Upper lobe of left lung (tissue), 4 donors: ENCODE results near the gene PLXND1.

ENCODE experiments used
- EP300 ChIP-seq, 4 donors: sonication (generic); formaldehyde crosslinking; IDR thresholded peaks; one replicate each; pipeline ENCODE4 v1.5.1; 2017; ENCODE audit warnings: antibody characterized with exemption in 4 of 4, control low read depth in 2 of 4
- POLR2A ChIP-seq, 4 donors: fragments of 450-650 bp; IDR thresholded peaks; one replicate each; pipeline ENCODE4 v1.5.1; 2016 to 2017; ENCODE audit warnings: antibody characterized with exemption in 4 of 4, mild to moderate bottlenecking in 2 of 4
- TF ChIP-seq, protein P1 (sequence below), 6 experiments: fragments of 450-650 bp in 4 of 6; fragments of 200-600 bp in 2 of 6; sonication (generic) in 2 of 6; IDR thresholded peaks; one replicate each; pipeline ENCODE4 v1.5.1; 2016 to 2019; ENCODE audit warnings: antibody characterized with exemption in 6 of 6

DNA sequence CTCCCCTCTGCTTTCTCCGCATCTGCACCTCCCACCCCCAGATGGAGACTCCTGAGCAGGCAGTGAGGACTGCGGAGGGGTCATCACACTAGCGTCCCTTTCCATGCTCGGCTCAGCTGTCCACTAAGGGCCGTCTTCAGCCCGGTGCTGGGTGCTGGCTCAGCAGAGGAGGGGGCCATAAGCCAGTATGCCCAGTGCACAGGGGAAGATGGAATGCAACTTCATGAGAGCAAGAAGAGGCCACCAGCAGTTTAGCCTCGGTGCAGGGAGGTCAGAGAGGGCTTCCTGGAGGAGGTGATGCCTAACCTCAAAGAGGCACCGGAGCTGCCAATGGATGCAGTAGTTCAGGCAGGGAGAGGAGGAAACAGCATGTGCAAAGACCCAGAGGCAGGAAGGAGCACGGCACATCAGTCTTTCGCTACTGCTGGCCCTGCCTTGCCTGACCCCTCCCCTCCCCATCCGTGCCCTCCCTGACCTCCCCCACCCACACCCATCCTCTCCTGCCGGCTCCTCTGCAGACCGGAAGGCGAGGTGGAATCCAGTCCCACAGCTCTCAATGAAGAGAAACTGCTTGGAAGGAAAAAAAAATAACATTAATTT is 15.2 kb upstream of the PLXND1 start:
- TF ChIP-seq, protein P1, sequence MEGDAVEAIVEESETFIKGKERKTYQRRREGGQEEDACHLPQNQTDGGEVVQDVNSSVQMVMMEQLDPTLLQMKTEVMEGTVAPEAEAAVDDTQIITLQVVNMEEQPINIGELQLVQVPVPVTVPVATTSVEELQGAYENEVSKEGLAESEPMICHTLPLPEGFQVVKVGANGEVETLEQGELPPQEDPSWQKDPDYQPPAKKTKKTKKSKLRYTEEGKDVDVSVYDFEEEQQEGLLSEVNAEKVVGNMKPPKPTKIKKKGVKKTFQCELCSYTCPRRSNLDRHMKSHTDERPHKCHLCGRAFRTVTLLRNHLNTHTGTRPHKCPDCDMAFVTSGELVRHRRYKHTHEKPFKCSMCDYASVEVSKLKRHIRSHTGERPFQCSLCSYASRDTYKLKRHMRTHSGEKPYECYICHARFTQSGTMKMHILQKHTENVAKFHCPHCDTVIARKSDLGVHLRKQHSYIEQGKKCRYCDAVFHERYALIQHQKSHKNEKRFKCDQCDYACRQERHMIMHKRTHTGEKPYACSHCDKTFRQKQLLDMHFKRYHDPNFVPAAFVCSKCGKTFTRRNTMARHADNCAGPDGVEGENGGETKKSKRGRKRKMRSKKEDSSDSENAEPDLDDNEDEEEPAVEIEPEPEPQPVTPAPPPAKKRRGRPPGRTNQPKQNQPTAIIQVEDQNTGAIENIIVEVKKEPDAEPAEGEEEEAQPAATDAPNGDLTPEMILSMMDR (IDR thresholded peaks at IDR 0.05): no peak
- TF ChIP-seq POLR2A (IDR thresholded peaks at IDR 0.05): no peak
- TF ChIP-seq EP300 (IDR thresholded peaks at IDR 0.05): no peak
